Measurements from ENCODE around the gene PCYT1A.
"Not testable (repeated sequence)": the region's sequence is repeated elsewhere in the genome, so short reads cannot be mapped to it uniquely, and the experiment has no call there.

The PCYT1A gene

DNA sequence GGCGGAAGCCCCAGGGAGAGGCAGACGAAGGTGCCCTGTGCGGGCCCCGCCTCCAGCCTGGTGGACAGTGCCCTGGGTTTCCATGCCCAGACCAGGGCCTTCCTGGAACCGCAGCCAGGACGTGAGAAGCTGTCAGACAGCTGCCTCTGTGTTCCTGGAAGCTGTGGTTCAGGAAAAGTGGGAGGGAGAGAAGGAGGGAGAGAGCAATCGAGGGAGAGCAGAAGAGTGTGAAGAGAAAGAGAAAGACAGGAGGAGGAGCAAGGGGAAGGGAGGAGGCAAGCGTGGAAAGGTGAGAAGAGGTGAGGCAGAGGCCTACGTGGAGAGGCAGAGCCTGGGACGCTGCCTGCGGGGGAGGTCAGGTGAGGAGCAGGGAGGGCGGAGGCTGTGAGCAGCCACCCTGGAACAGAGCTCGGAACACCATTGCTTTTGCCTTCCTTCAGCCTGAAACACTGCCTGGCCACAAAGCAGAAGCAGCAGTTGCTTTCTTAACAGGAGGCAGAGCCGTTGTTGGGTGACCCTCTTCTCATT is 94.9 kb downstream of the PCYT1A start:
- DNase-seq (ENCODE audit: low spot score), result no peak

DNA sequence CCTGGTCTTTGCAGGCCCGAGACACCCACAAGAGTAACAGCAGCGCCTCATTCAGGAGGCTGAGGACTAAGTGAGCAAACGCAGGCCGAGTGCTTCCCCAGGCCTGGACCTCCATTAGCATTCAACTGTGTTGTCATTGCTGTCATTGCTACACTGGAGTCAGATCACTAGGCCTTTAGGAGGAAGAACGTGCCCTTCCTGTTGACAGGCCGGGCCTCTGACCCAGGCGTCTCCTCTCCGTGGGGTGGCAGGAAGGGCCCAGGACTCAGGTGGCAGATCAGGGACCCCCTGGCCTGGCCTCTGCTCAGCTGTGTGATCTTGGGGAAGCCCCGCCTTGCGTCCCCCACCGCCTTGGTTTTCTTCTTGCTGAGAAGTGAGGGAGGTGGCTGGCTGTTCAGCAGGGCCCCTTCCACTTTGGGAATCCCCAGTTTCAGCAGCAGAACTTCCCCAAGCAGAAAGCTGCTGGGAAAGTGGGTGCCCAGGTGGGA is 95.4 kb downstream of the PCYT1A start:
- peak; percentile 61 for DNase-seq (ENCODE audit: low spot score)

DNA sequence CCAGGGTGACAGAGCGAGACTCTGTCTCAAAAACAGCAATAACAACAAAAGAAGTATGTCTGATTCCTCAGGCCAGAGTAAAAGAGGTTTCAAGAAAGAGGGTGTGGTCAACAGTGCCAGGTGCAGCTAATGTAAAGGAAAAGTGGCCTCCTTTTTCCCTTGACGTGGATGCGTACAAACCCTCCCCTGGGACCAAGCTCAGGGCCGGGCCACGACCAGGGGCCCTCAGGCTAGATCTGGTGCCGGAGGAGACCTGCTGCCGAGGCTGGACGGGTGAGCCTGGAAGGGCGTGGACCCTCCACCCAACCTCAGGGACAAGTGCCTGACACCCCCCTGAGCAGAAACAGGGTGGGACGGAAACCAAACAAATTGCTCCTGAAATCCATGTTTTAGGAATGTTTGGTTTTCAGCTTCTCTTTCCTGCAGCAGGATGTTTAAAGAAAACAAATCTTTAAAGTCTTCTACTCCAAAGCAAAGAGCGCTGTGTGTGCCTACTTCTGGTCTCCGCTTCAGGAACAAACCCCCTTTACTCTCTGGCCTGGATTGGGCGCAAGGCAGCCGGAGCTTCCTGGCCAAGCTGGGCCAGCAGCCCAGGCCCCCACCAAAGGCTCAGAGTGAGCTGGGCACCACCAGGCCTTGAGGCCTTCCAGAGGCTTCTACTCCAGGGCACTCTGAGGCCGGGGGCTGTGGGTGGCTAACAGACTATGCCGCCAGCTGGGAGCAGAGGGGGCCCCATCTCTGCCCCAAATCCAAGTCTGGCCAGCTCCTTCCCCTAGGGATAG is 97.8 kb downstream of the PCYT1A start:
- no peak for DNase-seq (ENCODE audit: low spot score)

DNA sequence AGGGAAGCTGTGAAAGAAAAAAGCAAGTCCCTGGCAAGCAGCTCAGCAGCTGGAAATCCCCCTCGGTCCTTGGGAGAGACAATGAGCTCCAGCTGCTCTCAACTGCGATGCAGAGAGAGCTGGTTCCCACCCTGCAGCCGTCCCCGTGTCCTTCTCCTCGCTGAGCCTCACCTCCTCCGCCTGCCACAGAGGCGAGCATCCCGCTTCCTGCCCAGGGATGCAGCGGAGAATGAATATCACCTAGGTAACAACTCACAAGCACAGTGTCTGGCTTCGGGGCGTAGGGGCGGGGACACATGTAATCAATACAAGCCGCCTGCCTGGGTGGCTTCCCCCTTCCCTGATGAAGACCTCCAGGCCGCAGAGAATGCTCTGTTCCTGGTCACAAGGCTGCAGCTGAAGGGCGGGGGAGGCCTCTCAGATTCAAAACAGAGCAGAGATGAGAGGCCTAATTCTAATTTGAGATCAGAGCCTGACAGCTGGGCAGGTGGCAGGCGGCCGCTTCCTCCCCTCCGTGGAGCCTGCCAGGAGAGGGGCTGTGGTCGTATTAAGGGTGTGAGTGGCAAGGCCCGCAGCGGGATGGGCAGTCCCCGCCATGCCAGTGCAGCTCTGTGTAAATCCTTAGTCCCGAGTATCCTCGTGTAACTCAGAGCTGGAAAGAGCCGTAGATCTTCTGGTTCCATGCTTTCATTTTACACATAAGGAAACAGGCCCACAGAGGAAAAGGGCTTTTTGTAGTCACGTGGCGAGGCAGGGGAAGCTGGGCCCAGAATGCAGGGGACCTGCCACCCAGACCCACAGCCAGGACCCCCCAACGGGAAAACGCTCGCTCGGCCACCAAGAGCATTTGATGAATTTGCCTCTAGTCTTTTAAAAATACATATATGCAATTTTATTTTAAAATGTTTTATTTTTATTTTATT is 100.6 kb downstream of the PCYT1A start:
- DNase-seq (ENCODE audit: low spot score), result peak; percentile 26

GRCh38 chr3:196184881-196185280 is 102.6 kb downstream of the PCYT1A start:
- DNase-seq (ENCODE audit: low spot score), result no peak

- not testable (repeated sequence) for DNase-seq (ENCODE audit: low spot score)
Observed at GRCh38 chr3:196184169-196184432, 103.4 kb downstream of the PCYT1A start.

DNA sequence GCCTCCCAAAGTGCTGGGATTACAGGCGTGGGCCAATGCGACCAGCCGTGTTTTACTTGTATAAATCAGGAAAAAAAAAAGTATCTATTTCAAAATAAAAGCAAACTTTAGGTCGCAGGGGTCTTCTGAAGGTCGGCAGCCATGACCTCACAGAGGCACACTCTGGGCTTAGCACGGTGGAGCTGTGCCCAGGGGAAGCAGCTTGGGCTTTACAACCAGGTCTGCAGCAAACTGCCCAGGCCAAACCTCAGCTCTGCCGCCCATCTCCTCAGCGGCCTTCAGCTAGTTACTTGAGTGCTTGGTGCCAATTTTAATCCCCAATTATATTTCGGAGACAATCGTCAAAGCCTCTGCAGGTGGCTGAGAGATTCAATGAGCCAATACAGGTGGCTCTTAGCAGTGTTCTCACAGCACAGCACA is 106.4 kb downstream of the PCYT1A start:
- DNase-seq (ENCODE audit: low spot score), result no peak

DNA sequence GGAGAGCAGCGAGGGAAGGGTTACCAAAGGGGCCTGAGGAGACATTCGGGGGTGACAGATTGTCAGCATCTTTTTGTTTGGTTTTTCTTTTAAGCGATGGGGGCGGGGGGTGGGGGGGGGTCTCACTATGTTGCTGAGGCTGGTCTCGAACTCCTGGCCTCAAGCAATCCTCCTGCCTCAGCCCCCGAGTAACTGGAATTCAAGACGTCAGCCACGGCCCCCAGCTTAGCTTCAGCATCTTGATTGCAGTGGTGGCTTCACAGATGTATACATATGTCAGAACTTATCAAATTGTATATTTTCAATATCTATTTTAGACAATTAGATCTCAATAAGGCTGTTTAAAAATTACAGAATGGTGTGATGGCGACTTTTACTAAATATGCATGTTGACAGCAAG is 107.2 kb downstream of the PCYT1A start:
- no peak for DNase-seq (ENCODE audit: low spot score)

Measured in CD4-positive, alpha-beta T cell treated with Interleukin-15 for 4 hours (primary cell).